ENCODE results near the gene MMP17. TPM values are rescaled to one million over a fixed set of nuclear protein-coding genes. Genes with fewer than 3 reads are reported as not detected.

MMP17 gene
- total and polyA plus RNA-seq, 4 donors = 0.17 to 0.37 (median 0.24) TPM; not detected in 1

GRCh38 chr12:131810726-131811125, 17.5 kb upstream of the MMP17 start:
- DNase-seq (ENCODE audit: low spot score) = no peak
- WGBS = 71% methylated on average over 13 of the region's 13 CpGs
- peaks cover 0 to 2% (median under 1%) of the 10 kb centered on the region in 4 donors for H3K9me3 ChIP-seq (ENCODE audit: control insufficient read depth in 4 of 4, low read length in 3 of 4)
- H3K27ac ChIP-seq (ENCODE audit: low read depth in 1 of 2, low read length in 2 of 2) = no peak overlapping the region
- no peaks in the 10 kb centered on the region for H3K27me3 ChIP-seq (ENCODE audit: control insufficient read depth in 4 of 4, insufficient read depth in 4 of 4, low read length in 3 of 4)
- no peak overlapping the region for H3K9ac ChIP-seq (ENCODE audit: low read depth in 1 of 2, low read length in 2 of 2)
- TF ChIP-seq ZBTB33 (IDR thresholded peaks at IDR 0.05) (no peak), FOXA2 (IDR thresholded peaks at IDR 0.05) (no peak), JUND (IDR thresholded peaks at IDR 0.05) (no peak), FOXA1 (IDR thresholded peaks at IDR 0.05) (no peak), RXRA (IDR thresholded peaks at IDR 0.05) (no peak), TAF1 (conservative IDR thresholded peaks at IDR 0.05) (no peak), HNF4A (conservative IDR thresholded peaks at IDR 0.05) (no peak), SP1 (IDR thresholded peaks at IDR 0.05) (no peak), HNF4G (IDR thresholded peaks at IDR 0.05) (no peak), EGR1 (IDR thresholded peaks at IDR 0.05; ENCODE audit: low read depth in 2 of 2) (no peak), GABPA (IDR thresholded peaks at IDR 0.05 in 1 of 2, conservative IDR thresholded peaks at IDR 0.05 in 1 of 2) (no peak), YY1 (IDR thresholded peaks at IDR 0.05) (no peak), RAD21 (IDR thresholded peaks at IDR 0.05) (no peak), NR2F2 (IDR thresholded peaks at IDR 0.05) (no peak)
- TF ChIP-seq, protein P1, sequence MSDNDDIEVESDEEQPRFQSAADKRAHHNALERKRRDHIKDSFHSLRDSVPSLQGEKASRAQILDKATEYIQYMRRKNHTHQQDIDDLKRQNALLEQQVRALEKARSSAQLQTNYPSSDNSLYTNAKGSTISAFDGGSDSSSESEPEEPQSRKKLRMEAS (IDR thresholded peaks at IDR 0.05) = no peak
- TF ChIP-seq, protein P2, sequence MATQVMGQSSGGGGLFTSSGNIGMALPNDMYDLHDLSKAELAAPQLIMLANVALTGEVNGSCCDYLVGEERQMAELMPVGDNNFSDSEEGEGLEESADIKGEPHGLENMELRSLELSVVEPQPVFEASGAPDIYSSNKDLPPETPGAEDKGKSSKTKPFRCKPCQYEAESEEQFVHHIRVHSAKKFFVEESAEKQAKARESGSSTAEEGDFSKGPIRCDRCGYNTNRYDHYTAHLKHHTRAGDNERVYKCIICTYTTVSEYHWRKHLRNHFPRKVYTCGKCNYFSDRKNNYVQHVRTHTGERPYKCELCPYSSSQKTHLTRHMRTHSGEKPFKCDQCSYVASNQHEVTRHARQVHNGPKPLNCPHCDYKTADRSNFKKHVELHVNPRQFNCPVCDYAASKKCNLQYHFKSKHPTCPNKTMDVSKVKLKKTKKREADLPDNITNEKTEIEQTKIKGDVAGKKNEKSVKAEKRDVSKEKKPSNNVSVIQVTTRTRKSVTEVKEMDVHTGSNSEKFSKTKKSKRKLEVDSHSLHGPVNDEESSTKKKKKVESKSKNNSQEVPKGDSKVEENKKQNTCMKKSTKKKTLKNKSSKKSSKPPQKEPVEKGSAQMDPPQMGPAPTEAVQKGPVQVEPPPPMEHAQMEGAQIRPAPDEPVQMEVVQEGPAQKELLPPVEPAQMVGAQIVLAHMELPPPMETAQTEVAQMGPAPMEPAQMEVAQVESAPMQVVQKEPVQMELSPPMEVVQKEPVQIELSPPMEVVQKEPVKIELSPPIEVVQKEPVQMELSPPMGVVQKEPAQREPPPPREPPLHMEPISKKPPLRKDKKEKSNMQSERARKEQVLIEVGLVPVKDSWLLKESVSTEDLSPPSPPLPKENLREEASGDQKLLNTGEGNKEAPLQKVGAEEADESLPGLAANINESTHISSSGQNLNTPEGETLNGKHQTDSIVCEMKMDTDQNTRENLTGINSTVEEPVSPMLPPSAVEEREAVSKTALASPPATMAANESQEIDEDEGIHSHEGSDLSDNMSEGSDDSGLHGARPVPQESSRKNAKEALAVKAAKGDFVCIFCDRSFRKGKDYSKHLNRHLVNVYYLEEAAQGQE (IDR thresholded peaks at IDR 0.05) = no peak
- TF ChIP-seq, protein P3, sequence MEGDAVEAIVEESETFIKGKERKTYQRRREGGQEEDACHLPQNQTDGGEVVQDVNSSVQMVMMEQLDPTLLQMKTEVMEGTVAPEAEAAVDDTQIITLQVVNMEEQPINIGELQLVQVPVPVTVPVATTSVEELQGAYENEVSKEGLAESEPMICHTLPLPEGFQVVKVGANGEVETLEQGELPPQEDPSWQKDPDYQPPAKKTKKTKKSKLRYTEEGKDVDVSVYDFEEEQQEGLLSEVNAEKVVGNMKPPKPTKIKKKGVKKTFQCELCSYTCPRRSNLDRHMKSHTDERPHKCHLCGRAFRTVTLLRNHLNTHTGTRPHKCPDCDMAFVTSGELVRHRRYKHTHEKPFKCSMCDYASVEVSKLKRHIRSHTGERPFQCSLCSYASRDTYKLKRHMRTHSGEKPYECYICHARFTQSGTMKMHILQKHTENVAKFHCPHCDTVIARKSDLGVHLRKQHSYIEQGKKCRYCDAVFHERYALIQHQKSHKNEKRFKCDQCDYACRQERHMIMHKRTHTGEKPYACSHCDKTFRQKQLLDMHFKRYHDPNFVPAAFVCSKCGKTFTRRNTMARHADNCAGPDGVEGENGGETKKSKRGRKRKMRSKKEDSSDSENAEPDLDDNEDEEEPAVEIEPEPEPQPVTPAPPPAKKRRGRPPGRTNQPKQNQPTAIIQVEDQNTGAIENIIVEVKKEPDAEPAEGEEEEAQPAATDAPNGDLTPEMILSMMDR (IDR thresholded peaks at IDR 0.05; ENCODE audit: low read depth, low read length, missing input control) = no peak
- TF ChIP-seq, protein P4, sequence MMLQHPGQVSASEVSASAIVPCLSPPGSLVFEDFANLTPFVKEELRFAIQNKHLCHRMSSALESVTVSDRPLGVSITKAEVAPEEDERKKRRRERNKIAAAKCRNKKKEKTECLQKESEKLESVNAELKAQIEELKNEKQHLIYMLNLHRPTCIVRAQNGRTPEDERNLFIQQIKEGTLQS (IDR thresholded peaks at IDR 0.05) = no peak
- H3K4me3 ChIP-seq (ENCODE audit: low read depth in 1 of 3, low read length in 3 of 3) = no peak overlapping the region
- H3K36me3 ChIP-seq (ENCODE audit: control insufficient read depth in 4 of 4, insufficient read depth in 3 of 4, low read depth in 1 of 4, low read length in 3 of 4) = no peaks in the 10 kb centered on the region
- H3K4me1 ChIP-seq (ENCODE audit: control insufficient read depth in 4 of 4, insufficient read depth in 4 of 4, low read length in 3 of 4) = no peaks in the 10 kb centered on the region
